DND-41 (cell line): ENCODE results near the gene MT3.

Experiments
- ATAC-seq: fragments of 200-7000 bp; cut with Tn5 transposase; 3 replicates; pipeline ENCODE4 v1.9.1; 2021; ENCODE audit warnings: low read depth; ENCODE audit not compliant: insufficient read depth
- DNase-seq: peaks from one replicate; pipeline ENCODE4 v3.0.0-alpha.2; 2020
- H2AFZ ChIP-seq: 2 replicates; pipeline ENCODE4 v1.6.0; 2012; ENCODE audit warnings: low read depth, low read length
- H3K27ac ChIP-seq: 2 replicates; pipeline ENCODE4 v1.5.1; 2012; ENCODE audit warnings: low read length, inconsistent platforms
- H3K27me3 ChIP-seq: fragments of 200-600 bp; sonication (generic); 2 replicates; pipeline ENCODE4 v1.6.0; 2012; ENCODE audit warnings: low read length, mild to moderate bottlenecking, inconsistent platforms; ENCODE audit not compliant: insufficient read depth, poor library complexity
- H3K36me3 ChIP-seq: 2 replicates; pipeline ENCODE4 v1.5.1; 2012; ENCODE audit warnings: low read length, inconsistent platforms; ENCODE audit not compliant: insufficient read depth
- H3K4me1 ChIP-seq: 2 replicates; pipeline ENCODE4 v1.5.1; 2012; ENCODE audit warnings: mild to moderate bottlenecking, low read length; ENCODE audit not compliant: insufficient read depth
- H3K4me2 ChIP-seq: 2 replicates; pipeline ENCODE4 v1.6.0; 2012; ENCODE audit warnings: mild to moderate bottlenecking, moderate library complexity, low read length, inconsistent platforms; ENCODE audit not compliant: insufficient read depth
- H3K4me3 ChIP-seq, 2 experiments: fragments of 200-600 bp in 1 of 2; shearing (Covaris generic) in 1 of 2; 2 replicates each; pipeline ENCODE4 v1.5.1; 2012 to 2016; ENCODE audit warnings: inconsistent platforms in 2 of 2, low read length in 2 of 2, mild to moderate bottlenecking in 2 of 2, low read depth in 1 of 2, moderate library complexity in 1 of 2
- H3K79me2 ChIP-seq: 2 replicates; pipeline ENCODE4 v1.6.0; 2012; ENCODE audit warnings: low read length, inconsistent platforms; ENCODE audit not compliant: insufficient read depth
- H3K9ac ChIP-seq: 2 replicates; pipeline ENCODE4 v1.6.0; 2012; ENCODE audit warnings: low read depth, mild to moderate bottlenecking, inconsistent platforms, low read length, moderate library complexity
- H3K9me3 ChIP-seq: 2 replicates; pipeline ENCODE4 v1.5.1; 2012; ENCODE audit warnings: low read length, moderate library complexity, mild to moderate bottlenecking, inconsistent platforms; ENCODE audit not compliant: insufficient read depth, severe bottlenecking
- H4K20me1 ChIP-seq: 2 replicates; pipeline ENCODE4 v1.6.0; 2012; ENCODE audit warnings: low read length; ENCODE audit not compliant: insufficient read depth
- CTCF ChIP-seq: IDR thresholded peaks from 2 replicates; pipeline ENCODE4 v1.5.1; 2012; ENCODE audit warnings: borderline replicate concordance, low read length, moderate library complexity, mild to moderate bottlenecking; ENCODE audit not compliant: poor library complexity, severe bottlenecking; ENCODE audit errors: extremely low read depth
- EZH2 ChIP-seq: IDR thresholded peaks from 3 replicates; pipeline ENCODE4 v1.6.1; 2012; ENCODE audit warnings: borderline replicate concordance, low read depth, mild to moderate bottlenecking, moderate library complexity, low read length, inconsistent platforms; ENCODE audit not compliant: severe bottlenecking

The MT3 gene

GRCh38 chr16:56630134-56630533 is 40.8 kb downstream of the MT3 start:
- no peaks in the 10 kb centered on the region for H3K36me3 ChIP-seq
- no peak overlapping the region for H2AFZ ChIP-seq
- no peaks in the 10 kb centered on the region for H3K4me1 ChIP-seq
- H3K9ac ChIP-seq: no peak overlapping the region
- H3K9me3 ChIP-seq: no peaks in the 10 kb centered on the region
- no peak overlapping the region for H3K4me2 ChIP-seq
- peak; percentile 35; the same call in 2 of the 3 replicates for ATAC-seq
- no peaks in the 10 kb centered on the region for H4K20me1 ChIP-seq
- no peak for DNase-seq
- no peak overlapping the region for H3K27ac ChIP-seq
- TF ChIP-seq EZH2 (no peak), CTCF (no peak)
- H3K4me3 ChIP-seq: no peak overlapping the region
- peaks cover 26% of the 10 kb centered on the region for H3K27me3 ChIP-seq
- no peaks in the 10 kb centered on the region for H3K79me2 ChIP-seq

GRCh38 chr16:56631197-56631596 is 41.9 kb downstream of the MT3 start:
- no peak overlapping the region for H3K4me2 ChIP-seq
- TF ChIP-seq CTCF (no peak), EZH2 (no peak)
- H3K27me3 ChIP-seq: peaks cover 25% of the 10 kb centered on the region
- DNase-seq (no peak), ATAC-seq (no peak)
- no peaks in the 10 kb centered on the region for H4K20me1 ChIP-seq
- H3K79me2 ChIP-seq: no peaks in the 10 kb centered on the region
- no peaks in the 10 kb centered on the region for H3K36me3 ChIP-seq
- H3K4me1 ChIP-seq: no peaks in the 10 kb centered on the region
- no peak overlapping the region for H3K9ac ChIP-seq
- H3K4me3 ChIP-seq: no peak overlapping the region
- no peaks in the 10 kb centered on the region for H3K9me3 ChIP-seq
- H3K27ac ChIP-seq: no peak overlapping the region
- H2AFZ ChIP-seq: no peak overlapping the region

- Histone ChIP-seq H3K4me3 (no peak overlapping the region), H3K4me2 (no peak overlapping the region)
These were observed 42.5 kb downstream of the MT3 start for GRCh38 chr16:56631832-56632155.

More at GRCh38 chr16:56631832-56632155, 42.5 kb downstream of the MT3 start:
- no peaks in the 10 kb centered on the region for H3K4me1 ChIP-seq
- H3K9me3 ChIP-seq: no peaks in the 10 kb centered on the region
- no peaks in the 10 kb centered on the region for H4K20me1 ChIP-seq
- no peak overlapping the region for H3K27ac ChIP-seq
- H3K27me3 ChIP-seq: peaks cover 26% of the 10 kb centered on the region
- DNase-seq: no peak
- no peak for ATAC-seq
- no peaks in the 10 kb centered on the region for H3K36me3 ChIP-seq
- TF ChIP-seq EZH2: no peak
- no peak for TF ChIP-seq CTCF
- no peak overlapping the region for H3K9ac ChIP-seq
- no peaks in the 10 kb centered on the region for H3K79me2 ChIP-seq
- H2AFZ ChIP-seq: no peak overlapping the region
